ENCODE measurements around the gene TLK2.

DNA sequence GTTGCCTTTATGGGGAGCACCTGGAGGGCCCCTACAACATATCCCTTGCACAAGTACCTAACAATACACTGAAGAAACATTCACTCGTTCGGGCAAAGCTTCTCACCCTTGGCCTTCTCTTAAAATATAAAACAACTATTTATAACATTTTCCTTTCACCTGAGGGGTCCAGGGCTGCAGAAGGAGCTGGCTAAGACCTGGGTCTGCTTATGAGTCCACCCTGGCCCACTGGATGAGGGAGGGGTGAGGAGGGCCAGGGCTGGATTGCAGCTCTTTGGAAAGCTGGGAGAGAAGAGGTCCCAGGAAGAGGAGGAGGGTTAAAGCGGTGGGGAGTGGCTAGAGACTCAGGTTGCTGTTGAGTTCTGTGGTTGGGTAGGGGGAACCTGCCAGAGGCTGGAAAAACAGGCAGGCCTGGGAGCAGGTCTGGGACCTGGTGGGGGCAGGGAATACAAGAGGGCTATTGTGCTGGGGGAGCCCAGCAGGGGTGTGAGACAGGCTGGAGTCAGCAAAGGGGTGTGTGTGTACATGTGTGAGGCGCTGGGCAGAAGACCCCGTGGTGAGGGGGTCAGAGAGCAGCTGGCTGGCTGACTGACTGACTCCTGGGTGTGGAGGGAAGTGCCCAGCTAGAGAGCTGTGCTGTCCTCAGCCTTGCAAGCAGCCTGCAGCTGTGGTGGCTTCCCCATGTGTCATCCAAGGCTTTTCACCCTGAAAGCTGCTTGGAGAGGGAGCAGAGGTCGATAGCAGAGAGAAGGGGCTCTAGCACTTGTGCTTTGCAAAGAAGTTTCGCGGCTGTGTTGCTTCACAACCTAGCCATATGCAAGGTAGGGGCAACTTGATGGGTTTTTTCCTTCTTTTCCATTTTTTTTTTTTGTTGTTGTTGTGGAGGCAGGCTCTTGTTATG, 138.6 kb downstream of the TLK2 start:
- TF ChIP-seq, protein P1, sequence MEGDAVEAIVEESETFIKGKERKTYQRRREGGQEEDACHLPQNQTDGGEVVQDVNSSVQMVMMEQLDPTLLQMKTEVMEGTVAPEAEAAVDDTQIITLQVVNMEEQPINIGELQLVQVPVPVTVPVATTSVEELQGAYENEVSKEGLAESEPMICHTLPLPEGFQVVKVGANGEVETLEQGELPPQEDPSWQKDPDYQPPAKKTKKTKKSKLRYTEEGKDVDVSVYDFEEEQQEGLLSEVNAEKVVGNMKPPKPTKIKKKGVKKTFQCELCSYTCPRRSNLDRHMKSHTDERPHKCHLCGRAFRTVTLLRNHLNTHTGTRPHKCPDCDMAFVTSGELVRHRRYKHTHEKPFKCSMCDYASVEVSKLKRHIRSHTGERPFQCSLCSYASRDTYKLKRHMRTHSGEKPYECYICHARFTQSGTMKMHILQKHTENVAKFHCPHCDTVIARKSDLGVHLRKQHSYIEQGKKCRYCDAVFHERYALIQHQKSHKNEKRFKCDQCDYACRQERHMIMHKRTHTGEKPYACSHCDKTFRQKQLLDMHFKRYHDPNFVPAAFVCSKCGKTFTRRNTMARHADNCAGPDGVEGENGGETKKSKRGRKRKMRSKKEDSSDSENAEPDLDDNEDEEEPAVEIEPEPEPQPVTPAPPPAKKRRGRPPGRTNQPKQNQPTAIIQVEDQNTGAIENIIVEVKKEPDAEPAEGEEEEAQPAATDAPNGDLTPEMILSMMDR (conservative IDR thresholded peaks at IDR 0.05; ENCODE audit: low read length) = no peak
- no peak for TF ChIP-seq EZH2phosphoT487 (IDR thresholded peaks at IDR 0.05; ENCODE audit: borderline replicate concordance, low read depth, low read length)

All from OCI-LY7 (cell line).